ENCODE data around the gene ZNF334.

GRCh38 chr20:46539113-46539512 is 25.8 kb upstream of the ZNF334 start:
- TF ChIP-seq POLR2A (IDR thresholded peaks at IDR 0.05): no peak
- no peak for TF ChIP-seq CTCF (IDR thresholded peaks at IDR 0.05)
